ENCODE results near the gene DPH5. TPM values are rescaled to one million over a fixed set of nuclear protein-coding genes. Genes with fewer than 3 reads are reported as not detected.

The DPH5 gene
- total RNA-seq, 4 donors from 2014 or later, result 14.8 to 26.8 (median 20.5) TPM

DNA sequence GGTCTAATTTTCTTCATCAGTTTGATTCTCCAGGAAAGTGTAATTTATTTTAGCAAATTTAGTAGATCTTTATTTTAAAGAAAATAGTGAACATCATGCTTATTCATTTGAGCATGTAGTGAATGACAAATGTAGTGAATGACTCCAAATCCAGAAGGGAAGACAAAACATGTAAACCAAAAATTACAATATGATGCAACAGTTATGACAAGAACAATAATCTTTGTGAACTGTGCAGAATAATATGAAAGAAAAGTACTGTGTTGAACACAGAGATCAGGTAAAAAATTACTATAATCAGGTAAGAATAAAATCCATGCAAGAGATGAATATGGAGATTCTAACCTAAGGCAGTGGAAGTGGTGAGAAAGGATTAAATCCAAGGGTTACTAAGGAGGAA lies 30.0 kb upstream of the DPH5 start:
- ATAC-seq, result no peak
- H3K9me3 ChIP-seq, result no peaks in the 10 kb centered on the region
- no peak for TF ChIP-seq EP300 (IDR thresholded peaks at IDR 0.05)
- TF ChIP-seq, protein P1, sequence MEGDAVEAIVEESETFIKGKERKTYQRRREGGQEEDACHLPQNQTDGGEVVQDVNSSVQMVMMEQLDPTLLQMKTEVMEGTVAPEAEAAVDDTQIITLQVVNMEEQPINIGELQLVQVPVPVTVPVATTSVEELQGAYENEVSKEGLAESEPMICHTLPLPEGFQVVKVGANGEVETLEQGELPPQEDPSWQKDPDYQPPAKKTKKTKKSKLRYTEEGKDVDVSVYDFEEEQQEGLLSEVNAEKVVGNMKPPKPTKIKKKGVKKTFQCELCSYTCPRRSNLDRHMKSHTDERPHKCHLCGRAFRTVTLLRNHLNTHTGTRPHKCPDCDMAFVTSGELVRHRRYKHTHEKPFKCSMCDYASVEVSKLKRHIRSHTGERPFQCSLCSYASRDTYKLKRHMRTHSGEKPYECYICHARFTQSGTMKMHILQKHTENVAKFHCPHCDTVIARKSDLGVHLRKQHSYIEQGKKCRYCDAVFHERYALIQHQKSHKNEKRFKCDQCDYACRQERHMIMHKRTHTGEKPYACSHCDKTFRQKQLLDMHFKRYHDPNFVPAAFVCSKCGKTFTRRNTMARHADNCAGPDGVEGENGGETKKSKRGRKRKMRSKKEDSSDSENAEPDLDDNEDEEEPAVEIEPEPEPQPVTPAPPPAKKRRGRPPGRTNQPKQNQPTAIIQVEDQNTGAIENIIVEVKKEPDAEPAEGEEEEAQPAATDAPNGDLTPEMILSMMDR (IDR thresholded peaks at IDR 0.05), result no peak
- no peak for TF ChIP-seq POLR2A (IDR thresholded peaks at IDR 0.05)
- TF ChIP-seq POLR2AphosphoS5 (IDR thresholded peaks at IDR 0.05), result no peak
- H3K27me3 ChIP-seq, result no peaks in the 10 kb centered on the region
- no peaks in the 10 kb centered on the region for H3K4me1 ChIP-seq
- no peaks in the 10 kb centered on the region for H3K36me3 ChIP-seq
- no peak overlapping the region for H3K4me3 ChIP-seq
- no peak overlapping the region for H3K27ac ChIP-seq

DNA sequence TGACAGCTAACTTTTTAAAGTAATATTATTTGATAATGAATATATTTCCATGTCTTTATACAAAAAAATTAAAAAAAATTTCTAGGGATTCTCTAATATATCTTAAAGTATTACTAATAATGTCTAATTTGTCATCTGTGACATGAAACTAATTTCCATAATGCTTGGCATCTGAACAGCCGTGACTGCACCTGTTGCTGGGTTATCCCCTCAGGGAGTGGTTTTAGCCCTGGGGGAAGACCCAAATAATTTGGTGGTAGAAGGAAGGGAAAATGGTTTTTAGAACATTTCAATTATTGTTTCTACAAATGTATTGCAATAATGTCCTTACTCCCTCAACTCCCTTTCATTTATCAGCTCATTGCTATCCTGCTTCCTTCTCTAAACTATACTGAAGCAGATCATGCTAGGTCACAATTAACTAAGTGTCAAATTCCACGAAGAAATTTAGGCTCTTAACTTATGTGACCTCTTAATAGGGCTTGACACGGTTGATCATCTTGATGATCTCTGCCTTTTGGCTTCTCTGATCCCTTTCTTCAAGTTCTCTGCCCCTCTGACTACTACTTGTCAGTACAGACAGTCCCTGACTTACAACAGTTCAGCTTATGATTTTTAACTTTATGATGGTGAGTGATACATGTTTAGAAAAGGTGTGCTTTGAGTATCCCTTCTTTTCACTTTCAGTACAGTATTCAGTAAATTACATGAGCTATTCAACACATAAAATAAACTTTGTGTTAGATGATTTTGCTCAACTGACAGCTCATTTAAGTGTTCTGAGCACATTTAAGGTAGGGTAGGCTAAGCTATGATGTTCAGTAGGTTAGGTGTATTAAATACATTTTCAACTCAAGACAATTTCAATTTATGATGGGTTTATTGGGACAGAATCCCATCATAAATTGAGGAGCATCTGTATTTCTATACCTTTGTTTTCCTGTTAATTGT lies 26.4 kb upstream of the DPH5 start:
- TF ChIP-seq, protein P1 (IDR thresholded peaks at IDR 0.05), result no peak
- TF ChIP-seq EP300 (IDR thresholded peaks at IDR 0.05), result no peak
- Histone ChIP-seq H3K9me3 (no peaks in the 10 kb centered on the region), H3K4me3 (no peak overlapping the region), H3K4me1 (peaks cover 0 to 6% (median 0%) of the 10 kb centered on the region in 3 donors), H3K36me3 (no peaks in the 10 kb centered on the region), H3K27me3 (no peaks in the 10 kb centered on the region), H3K27ac (no peak overlapping the region)
- no peak for ATAC-seq
- WGBS, 2 donors (ENCODE audit: low coverage in 1 of 2), result 65% methylated on average over 3 of the region's 3 CpGs

DNA sequence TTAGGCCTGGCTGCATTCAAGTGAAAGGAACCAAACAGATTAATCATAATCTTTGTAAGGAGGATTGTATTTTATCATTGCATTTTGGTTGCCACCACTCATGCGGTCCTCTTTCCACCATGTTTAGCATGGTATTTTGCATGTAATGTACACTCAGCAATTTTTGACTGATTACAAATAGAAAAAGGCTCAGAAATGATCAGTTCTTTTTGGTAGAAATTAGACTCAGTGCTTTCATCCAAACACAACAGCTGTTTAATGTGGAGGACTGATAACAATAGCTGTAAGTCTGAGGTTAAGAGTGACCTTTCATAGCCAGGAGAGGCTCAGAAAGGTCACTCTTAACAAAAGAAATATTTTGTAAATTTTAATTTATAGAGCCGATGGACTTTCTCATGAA lies 25.3 kb upstream of the DPH5 start:
- H3K36me3 ChIP-seq, result no peaks in the 10 kb centered on the region
- H3K27me3 ChIP-seq, result no peaks in the 10 kb centered on the region
- TF ChIP-seq, protein P1 (IDR thresholded peaks at IDR 0.05), result no peak
- TF ChIP-seq POLR2AphosphoS5 (IDR thresholded peaks at IDR 0.05) (no peak), POLR2A (IDR thresholded peaks at IDR 0.05) (no peak), EP300 (IDR thresholded peaks at IDR 0.05) (no peak)
- 91 to 96% methylated on average over 2 of the region's 2 CpGs for WGBS, 2 donors (ENCODE audit: low coverage in 1 of 2)
- no peak for ATAC-seq
- no peak overlapping the region for H3K27ac ChIP-seq
- H3K4me1 ChIP-seq, result peaks cover 0 to 13% (median 0%) of the 10 kb centered on the region in 3 donors
- H3K4me3 ChIP-seq, result no peak overlapping the region
- H3K9me3 ChIP-seq, result no peaks in the 10 kb centered on the region

DNA sequence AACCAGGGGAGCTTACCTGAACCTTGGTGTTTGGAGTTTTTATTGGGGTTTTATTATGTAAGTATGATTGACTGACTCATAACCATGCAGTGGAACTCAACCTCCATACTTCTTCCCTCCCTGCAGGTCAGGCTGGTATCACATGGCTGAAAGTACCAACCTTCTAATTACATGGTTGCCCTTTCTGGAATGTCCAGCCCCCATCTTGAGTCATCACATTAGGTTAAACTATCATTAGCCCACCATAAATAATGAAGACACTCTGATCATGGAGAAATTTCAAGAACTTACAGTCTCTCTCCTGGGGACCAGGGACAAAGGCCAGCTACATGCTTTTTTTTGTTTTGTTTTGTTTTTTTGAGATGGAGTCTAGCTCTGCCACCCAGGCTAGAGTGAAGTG lies 19.2 kb upstream of the DPH5 start:
- peaks cover 0 to 4% of the 10 kb centered on the region in 2 donors for H3K36me3 ChIP-seq
- no peak for TF ChIP-seq EP300 (IDR thresholded peaks at IDR 0.05)
- TF ChIP-seq, protein P1 (IDR thresholded peaks at IDR 0.05), result no peak
- TF ChIP-seq POLR2AphosphoS5 (IDR thresholded peaks at IDR 0.05), result no peak
- no peak for TF ChIP-seq POLR2A (IDR thresholded peaks at IDR 0.05)
- H3K4me3 ChIP-seq, result no peak overlapping the region
- H3K9me3 ChIP-seq, result peaks cover 0 to 7% (median 0%) of the 10 kb centered on the region in 3 donors
- peaks cover 0 to 18% (median 0%) of the 10 kb centered on the region in 3 donors for H3K4me1 ChIP-seq
- H3K27ac ChIP-seq, result no peak overlapping the region
- no peaks in the 10 kb centered on the region for H3K27me3 ChIP-seq
- ATAC-seq, result no peak

DNA sequence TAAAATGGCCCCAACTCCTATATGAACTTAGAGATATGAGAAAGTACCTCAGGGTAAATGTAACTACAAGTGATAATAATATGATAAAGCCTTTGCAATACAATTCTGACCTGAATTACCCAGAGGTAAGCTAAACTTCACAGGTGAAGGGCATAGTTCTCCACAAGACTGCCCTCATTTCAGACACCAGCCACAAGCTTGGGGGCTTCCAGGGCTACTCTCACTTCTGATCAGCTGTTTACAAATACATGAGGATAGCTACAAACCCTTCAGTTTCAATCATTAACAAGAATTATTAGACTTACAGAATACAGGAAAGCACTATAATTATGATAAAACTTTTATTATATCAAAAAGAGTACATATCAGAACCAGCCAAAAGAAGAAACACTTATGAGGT lies 18.7 kb upstream of the DPH5 start:
- no peak for TF ChIP-seq POLR2AphosphoS5 (IDR thresholded peaks at IDR 0.05)
- TF ChIP-seq, protein P1 (IDR thresholded peaks at IDR 0.05), result no peak
- no peak for TF ChIP-seq POLR2A (IDR thresholded peaks at IDR 0.05)
- no peak for TF ChIP-seq EP300 (IDR thresholded peaks at IDR 0.05)
- ATAC-seq, result no peak
- Histone ChIP-seq H3K27me3 (no peaks in the 10 kb centered on the region), H3K27ac (no peak overlapping the region), H3K4me3 (no peak overlapping the region), H3K4me1 (peaks cover 0 to 18% (median 0%) of the 10 kb centered on the region in 3 donors), H3K36me3 (peaks cover 0 to 4% of the 10 kb centered on the region in 2 donors), H3K9me3 (peaks cover 0 to 7% (median 0%) of the 10 kb centered on the region in 3 donors)
